GDM1 (cell line): Measurements from ENCODE around the gene TRIP13.
"Not testable (repeated sequence)": the region's sequence is repeated elsewhere in the genome, so short reads cannot be mapped to it uniquely, and the experiment has no call there.

Experiments used
- DNase-seq: peaks from one replicate; lab custom pipeline; 2025; lab: John Stamatoyannopoulos, UW

Gene TRIP13

DNA sequence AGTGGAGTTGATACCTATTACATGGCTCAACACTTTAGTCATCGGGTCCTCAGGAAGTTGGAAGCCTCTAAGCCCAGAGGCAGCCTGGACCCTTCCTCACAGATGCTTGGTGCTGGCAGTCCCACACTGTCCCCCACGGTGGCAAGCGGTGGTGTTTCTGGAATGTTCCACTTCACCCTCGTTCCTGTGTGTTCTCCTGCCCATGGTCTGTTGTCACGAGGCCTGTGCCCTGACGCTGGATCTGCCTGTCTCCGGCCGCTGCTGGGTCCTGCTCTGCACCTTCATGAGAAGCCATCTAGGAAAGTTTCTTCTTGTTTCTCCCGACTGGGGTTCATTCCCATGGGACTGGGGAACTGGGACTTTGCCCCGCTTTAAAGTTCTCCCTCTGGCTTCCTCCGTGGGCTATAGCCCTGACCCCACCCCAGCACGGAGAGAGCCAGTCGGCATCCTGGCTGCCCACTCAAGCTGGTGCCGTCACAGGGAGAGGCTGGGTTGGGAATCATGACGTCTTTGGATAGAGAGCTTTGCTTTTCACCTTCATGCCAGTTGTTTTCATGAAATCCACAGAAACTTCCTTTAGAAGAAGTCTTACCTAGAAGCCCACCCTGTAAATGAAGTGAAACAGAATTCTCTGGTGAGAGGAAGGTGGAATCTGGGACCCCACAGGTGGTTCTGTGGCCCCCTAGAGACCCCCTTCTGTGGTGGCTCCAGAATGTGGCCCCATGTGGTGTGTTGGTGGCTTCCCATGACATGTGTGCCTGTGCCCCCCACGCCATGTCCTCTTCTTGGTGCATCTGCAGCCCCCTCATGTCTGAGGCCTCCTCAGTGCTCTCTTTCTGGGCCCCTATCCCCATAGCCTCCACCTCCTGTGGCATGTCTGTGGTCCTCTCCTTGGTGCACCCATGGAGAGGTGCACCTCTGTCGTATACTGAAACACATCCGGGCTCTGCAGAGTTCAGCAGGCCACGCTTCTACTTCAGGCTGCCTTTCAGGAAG, 43.8 kb downstream of the TRIP13 start:
- no peak for DNase-seq

DNA sequence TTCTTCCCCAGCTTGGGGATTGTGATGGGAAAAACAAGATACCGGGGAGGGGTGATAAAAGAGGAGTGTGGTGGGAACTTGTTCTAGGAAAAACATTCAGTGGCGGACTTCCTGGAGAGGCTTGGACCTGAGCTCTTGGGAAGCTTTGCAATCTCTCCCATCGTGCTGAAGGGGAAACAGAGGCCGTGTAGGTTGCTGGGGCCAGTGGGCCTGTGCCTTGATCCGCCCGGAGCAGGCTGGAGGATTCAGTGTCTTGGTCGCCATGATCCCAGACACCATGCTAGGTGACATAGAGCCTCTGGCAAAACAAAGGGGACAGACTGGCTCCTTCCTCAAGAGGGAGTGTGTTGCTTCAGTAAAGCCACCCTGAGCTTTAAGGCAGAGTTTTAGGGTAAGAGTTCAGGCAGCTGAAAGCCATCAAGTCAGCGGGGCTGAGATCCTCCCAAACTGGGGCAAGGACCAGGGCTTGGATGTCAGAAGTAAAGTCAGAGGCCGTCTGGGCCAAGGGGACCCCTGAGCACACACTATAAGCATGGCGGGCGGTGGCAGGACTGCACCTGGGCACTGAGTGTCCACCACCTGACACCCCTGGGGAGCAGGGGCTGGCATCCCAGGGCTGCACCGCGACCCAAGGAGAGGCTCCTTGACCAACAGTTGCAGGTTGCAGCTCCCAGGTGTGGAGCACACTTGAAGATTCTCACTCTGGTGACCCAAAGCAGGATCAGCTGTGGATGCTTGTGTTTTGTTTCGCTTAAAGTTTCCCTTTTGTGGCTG, 44.7 kb downstream of the TRIP13 start:
- DNase-seq = no peak

DNA sequence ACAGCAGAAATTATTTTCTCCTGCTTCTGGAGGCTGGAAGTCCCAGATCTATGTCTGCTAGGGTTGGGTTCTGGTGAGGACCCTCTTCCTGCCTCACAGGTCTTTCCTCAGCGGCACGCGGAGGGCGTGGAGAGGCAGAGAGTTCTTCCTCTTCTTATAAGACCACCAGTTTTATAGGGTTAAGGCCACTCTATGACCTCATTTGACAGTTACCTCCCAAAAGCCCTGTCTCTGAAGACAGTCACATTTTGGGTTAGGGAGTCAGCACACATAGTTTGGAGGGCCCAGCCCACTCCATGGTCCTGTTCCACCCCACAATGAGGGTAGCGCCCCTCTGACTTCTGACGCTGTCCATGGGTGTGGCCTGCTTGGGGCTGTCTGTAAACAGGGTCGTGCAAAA, 46.7 kb downstream of the TRIP13 start:
- no peak for DNase-seq

DNA sequence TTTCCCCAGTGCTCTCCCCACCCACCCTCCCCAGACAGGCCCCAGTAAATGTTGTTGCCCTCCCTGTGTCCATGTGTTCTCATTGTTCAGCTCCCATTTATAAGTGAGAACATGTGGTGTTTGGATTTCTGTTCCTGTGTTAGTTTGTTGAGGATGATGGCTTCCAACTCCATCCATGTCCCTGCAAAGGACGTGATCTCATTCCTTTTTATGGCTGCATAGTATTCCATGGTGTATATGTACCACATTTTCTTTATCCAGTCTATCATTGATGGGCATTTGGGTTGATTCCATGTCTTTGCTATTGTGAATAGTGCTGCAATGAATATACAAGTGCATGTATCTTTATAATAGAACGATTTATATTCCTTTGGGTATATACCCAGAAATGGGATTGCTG, 48.1 kb downstream of the TRIP13 start:
- DNase-seq = not testable (repeated sequence)

DNA sequence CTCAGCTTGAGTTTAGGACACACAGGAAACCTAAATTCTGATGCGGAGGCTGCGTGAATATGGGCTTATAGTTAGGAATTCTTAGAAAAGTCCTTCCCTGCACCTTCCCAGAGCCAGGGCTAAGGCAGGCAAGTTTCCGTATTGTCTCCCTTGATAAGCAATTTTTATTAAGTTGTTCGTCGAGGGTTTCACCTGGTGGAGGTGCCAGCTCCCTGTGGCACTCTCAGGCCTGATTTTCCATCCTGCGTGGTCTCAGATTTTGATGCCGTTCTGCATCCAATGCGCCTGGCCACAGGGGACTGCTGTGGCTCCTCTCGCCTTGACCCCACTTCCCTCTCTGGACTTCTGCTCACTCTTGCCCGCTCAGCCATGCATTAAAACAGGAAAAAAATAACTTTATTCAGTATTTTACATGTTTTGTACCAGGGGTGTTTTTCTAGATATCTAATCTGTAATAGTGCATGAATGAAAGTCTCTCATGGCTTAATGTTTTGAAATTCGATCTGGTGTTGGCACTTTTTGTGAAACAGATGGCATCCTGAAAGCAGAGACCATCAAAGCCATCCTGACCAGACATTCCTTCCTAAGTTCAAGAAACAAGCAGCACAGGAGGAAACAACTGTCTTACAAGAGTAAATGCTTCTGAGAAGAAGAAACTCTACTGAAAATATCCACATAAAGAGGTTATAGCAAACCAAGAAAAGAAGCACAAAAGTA, 50.7 kb downstream of the TRIP13 start:
- no peak for DNase-seq

DNA sequence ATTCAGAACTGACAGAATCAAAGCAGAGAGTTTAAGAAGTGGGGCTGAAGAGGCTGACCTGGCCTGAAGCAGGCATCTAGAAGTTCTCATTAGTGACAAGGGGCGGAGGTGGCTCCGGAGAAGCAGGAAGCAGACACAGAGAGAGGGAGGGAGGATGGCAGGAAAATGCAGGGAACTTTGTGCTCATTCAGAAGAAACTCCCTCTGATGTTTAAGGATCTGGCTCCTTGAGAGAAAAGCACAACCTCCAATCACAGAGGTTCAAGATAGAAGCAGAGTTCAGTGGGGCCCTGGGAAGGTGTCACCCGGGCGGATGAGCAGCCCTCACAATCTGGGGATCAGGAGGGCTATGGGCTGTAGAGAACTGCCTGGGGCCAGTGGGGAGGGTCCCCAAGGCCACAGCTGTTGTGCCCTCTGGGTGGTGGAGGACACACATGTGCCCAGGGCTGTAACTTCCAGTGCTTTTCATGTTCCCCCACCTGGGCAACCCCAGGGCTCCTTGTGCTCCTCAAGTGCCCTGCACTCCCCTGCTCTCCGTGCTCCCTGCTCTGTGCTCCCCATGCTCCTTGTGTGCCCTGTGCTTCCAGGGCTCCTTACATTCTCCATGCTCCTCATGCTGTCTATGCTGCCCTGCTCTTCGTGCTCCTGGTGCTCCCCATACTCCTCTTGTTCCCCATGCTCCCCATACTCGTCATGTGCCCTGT, 51.4 kb downstream of the TRIP13 start:
- DNase-seq = no peak

DNA sequence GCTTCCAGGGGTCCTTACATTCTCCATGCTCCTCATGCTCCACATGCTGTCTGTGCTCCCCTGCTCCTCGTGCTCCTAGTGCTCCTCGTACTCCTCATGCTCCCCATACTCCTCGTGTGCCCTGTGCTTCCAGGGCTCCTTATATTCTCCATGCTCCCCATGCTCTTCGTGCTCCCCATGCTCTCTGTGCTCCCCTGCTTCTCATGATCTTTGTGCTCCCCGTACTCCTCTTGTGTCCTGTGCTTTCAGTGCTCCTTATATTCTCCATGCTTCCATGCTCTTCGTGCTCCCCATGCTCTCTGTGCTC, 51.9 kb downstream of the TRIP13 start:
- DNase-seq = no peak

DNA sequence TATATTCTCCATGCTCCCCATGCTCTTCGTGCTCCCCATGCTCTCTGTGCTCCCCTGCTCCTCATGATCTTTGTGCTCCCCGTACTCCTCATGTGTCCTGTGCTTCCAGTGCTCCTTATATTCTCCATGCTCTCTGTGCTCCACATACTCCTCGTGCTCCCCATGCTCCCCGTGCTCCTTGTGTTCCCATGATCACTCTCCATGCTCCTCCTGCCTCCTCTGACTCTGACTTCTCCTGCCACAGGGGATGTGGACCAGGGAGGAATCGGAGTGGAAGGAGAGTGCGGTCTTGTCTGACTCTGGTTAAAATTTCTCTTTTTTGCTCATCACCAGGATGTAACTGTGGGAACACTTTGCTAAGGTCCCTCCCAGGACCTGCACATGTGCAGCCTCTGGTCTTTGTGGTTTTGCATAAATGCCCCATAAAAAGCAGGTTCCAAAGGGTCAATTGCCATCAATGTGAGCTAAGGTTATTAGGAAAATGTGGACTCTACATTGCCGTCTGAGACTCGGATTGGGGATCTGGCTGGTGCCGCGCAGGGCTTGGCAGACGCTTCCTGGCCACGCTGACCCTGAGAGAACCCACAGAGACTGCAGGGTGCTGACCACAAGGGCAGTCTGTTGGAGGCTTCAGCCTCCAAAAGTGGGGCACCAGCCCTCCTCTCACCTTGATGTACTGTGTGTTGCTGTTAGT, 52.5 kb downstream of the TRIP13 start:
- DNase-seq = no peak

DNA sequence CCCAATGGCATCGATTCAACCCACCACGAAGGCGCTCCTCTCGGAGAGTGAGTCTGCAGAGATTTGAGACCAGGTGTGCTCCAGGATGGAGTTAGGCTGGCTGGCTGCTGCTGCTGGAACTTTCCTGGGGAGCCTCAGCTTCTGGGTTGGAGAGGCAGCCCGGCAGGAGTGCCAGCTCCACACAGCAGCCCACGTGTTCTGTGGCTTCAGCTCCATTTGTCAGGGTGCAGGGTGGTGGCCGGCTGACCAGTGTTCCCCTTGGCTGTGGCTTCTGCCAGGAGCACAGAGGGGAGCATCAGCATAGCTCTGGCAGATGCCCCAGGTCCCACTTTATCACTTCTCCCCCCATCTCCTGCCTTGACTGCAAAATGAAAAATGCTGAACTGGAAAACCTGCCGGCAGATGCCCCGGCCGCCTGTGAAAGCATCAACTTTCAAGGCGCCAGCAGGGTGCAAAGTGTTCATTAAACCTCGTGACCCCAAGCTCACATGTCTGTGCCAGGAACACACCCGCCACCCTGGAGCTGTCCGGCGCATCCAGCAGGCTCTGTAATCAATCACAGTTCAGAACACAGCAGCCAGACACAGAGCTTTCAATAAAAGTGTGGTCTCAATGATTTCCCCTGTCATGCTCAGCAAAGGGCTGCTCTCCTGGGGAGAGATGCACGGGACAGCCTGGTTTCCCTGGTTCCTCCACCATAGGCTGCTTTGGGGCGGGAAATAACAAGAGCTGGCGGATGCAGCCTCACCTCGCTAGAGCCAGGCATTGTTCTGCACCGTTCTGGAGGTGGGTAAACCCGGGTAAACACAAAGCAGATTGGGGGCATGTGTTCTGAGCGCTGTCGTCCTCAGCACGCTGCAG, 53.2 kb downstream of the TRIP13 start:
- no peak for DNase-seq

DNA sequence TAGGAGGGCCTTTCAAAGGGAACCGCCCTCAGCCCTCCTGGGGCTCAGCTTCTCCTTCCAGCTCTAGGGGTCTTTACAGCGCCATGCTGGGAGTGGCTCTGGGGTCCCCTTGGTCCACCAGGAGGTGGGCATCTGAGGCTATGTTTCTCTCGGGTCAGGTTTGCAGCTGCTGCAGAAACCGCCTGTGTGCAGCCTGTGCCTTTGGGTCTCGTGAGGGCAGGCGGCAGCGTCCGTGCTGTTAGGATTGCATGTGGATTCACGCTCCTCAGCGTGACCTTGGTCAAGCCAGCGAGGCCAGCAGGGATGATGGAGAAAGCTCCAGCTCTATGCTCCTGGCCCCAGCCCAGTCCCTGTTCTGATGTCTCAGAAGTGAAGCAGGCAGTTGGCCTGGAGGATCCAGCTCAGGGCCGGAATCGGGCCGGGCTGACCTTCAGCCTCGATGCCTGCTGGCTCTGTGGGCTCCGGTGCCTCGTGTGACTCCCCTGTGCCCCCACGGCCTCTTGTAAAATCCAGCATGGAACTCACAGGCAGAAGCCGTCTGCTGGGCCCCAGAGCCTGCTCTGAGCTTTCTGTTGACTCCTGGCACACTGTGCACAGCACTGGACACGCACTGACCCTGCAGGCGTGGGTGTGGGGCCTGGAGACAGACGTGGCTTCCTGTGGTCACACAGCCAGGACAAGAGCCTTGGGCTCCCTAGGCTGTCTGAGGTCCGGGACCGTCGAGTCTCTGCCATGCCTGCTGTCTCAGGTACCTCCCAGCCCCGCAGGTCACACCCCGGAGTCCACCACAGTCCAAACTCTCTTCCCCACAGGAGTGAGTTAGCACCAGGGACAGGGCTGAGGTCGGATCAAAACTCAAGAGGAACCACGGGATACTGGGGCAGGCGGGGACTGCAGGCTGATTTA, 54.3 kb downstream of the TRIP13 start:
- DNase-seq = no peak

DNA sequence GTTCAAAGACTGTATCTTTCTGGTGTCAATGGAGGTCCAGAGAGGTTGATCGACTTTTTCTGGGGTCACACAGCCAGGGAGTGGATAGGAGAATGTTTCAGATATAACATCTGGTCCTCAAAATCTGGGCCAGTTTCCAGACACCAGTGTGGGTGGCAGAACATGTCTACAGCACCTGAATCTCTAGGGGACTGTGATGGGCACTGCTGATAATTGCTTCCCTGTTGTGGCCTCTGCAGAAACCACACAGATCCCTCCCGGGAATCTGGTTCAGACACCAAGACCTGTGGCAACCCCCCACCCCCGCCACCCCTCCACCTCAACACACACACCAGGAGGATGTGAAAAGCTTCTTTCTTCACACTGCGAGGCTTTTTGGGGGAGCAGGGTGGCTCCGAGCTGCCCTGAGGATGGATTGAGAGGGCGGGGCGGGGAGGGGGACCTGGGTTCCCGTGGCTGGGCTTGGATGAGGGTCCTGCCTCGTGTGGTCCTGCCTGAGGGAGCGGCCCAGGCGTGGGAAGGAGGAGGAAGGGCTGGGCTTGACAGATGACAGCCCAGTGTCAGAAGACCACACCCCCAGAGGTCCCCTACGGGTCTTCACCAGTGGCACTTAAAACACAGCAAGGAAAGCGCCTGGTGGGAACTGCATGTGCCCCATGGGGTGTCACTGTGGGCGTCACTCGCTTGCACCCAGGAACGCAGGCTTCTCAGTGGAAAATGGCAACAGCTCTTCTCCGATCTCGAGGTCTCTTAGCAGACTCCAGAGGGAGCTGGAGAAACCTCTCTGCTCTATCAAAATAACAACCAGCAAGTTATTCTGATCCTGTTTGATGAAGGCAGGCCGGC, 55.2 kb downstream of the TRIP13 start:
- DNase-seq = no peak

DNA sequence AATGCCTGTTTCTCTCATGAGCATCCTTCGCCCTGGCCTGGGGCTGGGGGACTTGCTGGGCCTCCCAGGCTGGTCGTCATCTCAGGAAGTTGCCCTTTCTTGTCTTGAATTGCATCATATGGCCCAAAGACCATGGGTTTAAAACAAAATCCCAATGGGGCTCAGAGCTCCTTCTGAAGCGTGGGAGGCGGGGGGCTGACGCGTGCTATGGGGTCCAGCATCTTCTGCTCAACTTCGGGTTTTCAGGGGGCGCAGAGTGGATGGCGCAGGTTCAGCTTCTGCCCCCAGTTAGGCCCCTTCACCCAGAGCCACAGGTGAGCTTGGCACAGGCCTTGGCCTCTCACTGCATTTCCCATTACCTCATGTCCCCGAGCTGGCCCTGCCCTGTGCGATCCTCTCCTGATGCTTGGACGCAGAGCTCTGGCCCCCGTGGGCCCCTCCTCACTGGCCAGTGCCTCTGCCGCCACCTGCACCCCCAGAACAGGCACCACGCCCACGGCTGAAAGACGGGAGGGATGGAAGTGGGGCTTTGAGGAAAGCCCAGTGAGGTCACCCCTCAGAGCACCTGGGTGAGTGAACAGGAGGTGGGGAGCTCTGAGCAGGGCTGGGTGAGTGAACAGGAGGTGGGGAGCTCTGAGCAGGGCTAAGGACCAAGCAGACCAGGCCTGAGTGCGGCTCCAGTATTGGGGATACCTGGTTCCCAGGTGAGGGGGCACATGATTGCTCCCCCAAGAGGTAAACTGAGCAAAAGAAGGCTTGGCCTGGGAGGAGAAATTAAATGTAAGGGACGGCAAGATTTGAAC, 56.0 kb downstream of the TRIP13 start:
- no peak for DNase-seq

DNA sequence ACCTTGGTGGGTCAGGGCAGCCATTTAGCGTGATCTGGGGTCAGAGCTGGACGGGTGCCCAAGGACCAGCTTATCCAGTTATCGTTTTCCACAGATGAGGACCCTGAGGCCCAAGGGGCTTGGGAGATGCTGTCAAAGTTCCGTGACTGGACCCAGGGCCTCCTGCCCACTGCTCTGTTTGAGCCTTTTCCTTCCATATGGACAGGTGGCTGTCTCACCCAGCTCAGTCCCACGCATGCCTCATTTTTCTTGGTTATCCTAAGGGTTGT, 56.5 kb downstream of the TRIP13 start:
- no peak for DNase-seq

DNA sequence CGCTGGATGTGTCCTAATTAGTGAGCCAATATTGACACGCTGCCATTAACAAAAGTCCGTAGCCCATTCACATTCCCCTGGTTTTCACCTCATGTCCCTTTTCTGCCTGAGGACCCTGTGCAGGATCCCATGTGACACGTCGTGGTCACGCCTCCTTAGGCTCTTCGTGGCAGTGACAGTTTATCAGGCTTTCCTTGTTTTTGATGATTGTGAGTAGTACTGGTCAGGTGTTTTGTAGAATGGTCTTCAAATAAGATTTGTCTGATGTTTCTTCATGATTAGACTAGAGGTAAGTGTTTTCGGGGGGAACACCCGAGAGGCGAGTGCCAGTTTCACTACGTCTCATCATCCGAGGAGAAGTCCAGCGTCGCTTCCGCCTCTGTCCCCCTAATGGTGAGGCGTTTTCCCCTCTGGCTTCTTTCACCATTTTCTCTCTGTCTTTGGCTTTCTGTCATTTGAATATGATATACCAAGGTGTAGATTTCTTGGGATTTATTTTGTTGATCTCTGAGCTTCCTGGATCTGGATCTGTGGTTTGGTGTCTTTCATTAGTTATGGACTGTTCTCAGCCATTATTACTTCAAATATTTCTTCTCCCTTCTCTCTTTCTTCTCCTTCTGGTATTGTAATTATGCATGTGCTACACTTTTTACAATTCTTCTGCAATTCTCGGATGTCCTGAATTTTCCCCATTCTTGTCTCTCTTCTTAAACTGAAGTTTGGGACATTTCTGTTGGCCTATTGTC, 57.3 kb downstream of the TRIP13 start:
- DNase-seq = no peak

DNA sequence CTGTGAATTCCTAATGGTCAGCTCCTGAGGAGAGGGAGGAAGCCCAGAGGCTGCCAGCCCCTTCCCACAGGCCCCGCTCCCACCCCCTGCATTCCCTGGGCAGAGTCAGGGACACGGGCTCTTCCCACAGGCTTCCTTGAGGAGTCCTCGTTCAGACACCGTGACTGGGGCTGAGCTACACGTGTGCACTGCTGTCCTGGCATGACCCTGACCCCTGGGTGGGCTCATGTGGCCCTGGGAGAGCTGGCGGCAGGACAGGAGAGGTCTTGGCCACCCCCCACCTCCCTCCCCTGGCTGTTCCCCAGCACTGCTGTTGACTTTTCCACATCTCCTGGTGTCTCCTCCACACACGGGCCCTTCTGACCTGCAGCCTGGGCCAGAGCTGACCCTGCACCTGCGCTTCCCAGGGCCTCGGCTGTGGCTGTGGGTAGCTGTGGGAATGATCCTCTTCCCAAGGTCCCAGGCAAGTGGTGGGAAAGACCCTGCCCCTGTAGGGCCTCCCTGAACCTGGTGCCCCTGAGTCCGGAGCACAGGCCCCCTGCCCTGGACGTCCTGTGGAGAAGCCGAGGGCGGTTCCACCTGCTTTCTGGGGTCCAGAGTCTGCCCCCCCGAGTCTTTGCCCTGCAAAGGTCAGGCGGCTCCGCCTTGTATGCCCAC, 59.4 kb downstream of the TRIP13 start:
- no peak for DNase-seq

DNA sequence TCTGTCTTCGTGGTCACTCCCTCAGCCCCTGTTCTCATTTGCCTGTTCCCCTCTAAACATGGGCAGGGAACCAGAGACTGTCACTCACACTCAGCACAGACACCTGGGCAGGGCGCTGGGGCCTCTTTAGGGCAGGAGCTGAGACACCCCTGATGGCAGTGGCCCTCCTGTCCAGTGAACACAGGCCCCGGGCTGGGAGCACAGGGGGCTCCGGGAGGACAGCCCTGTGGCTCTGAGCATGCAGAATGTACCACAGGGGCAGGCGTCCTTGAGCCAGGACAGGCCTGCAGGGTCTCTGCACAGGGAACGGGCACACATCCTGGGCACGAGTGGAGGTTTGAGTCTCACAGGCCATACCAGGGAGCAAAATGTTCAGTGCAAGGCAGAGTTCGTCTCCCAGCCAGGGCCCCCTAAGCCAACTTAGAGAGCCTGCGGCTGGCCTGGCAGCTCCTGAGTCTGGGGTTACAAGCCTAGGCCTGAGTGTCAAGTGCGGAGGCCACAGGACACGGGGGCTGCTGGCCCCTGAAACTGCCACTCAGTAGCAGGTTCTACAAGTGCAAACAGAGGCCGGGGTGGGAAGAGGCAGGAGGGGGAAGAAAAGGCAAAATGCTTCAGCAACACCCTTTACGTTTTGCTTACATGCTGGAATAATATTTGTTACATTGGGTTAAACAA, 60.0 kb downstream of the TRIP13 start:
- DNase-seq = no peak
